ENCODE results near the gene TYSND1. TPM values are rescaled to one million over a fixed set of nuclear protein-coding genes. Genes with fewer than 3 reads are reported as not detected.

TYSND1 gene
- total and polyA plus RNA-seq, 4 experiments from 2014 or later = 16.4 to 31.4 (median 25.6) TPM

DNA sequence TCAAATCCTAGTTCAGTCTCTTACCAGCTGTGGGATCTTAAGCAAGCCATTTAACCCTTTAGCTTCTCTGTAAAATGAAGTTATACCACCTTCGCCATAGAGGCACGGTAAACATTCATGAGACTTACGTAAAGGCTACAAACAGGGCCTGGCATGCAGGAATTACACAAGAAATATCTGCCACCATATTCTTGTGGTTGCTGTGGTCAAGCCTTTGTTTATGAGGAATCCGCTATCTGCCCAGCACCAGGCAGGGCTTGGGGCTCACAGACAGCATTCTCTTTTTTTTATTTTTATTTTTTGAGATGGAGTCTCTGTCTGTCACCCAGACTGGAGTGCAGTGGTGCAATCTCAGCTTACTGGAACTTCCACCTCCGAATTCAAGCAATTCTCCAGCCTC is 23.8 kb downstream of the TYSND1 start:
- no peak for DNase-seq
- H3K4me1 Mint-ChIP-seq = no peaks in the 10 kb centered on the region
- Histone ChIP-seq H3K4me3 (ENCODE audit: low read length in 2 of 2) (no peak overlapping the region), H3K27me3 (ENCODE audit: insufficient read depth, low read length) (no peaks in the 10 kb centered on the region), H3K9me3 (ENCODE audit: control insufficient read depth in 1 of 2, low read length in 2 of 2) (no peaks in the 10 kb centered on the region), H3K36me3 (ENCODE audit: insufficient read depth, low read length) (no peaks in the 10 kb centered on the region), H3K4me1 (ENCODE audit: insufficient read depth, low read length) (no peaks in the 10 kb centered on the region), H3K27ac (ENCODE audit: low read depth, low read length) (no peak overlapping the region)
- no peaks in the 10 kb centered on the region for H3K27me3 Mint-ChIP-seq
- intact Hi-C loops (cut with micrococcal nuclease) = no loop called here
- no peaks in the 10 kb centered on the region for H3K9me3 Mint-ChIP-seq
- POLR2A ChIA-PET (ENCODE audit: partially characterized antibody) = no interaction called here
- H3K36me3 Mint-ChIP-seq = peaks cover 0 to 3% of the 10 kb centered on the region in 2 donors
- H3K4me3 Mint-ChIP-seq = no peak overlapping the region
- CTCF ChIA-PET (ENCODE audit: partially characterized antibody) = interaction anchor here (1.0 to 1.5 kb wide), 3 partner anchors 17 to 30 kb away, joined by 3 read pairs; partner anchors contain the start of gene TYSND1
- H3K27ac Mint-ChIP-seq = no peak overlapping the region

DNA sequence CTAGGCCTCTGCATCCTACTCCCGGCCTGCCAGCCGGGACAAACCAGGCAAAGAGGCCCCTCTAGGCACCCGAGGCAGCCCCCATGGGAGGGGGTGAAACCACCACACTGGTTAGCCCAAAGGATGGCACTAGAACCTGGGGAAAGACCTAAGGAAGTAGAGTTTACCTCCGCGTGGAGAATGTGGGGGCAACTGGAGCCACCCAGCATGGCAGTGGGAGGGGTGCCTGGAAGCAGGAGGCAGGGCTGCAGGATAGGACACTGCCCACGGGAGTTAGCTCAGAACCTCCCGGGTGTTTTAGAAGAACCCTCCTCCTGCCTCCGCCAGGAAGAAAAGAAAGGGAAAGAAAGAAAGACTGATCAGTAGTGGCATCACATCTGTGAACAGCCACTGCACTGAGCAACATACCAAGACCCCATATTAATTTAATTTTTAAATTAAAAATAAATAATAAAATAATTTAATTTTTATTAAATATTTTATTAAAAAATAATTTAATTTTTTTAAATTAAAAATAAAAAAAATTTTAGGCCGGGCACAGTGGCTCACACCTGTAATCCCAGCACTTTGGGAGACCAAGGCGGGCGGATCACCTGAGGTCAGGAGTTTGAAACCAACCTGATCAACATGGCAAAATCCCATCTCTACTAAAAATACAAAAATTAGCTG is 25.1 kb downstream of the TYSND1 start:
- Mint-ChIP-seq H3K4me3 (no peak overlapping the region), H3K9me3 (no peaks in the 10 kb centered on the region), H3K27me3 (no peaks in the 10 kb centered on the region), H3K36me3 (peaks cover 0 to 3% of the 10 kb centered on the region in 2 donors), H3K4me1 (peaks cover 0 to 2% (median under 1%) of the 10 kb centered on the region in 4 donors), H3K27ac (no peak overlapping the region)
- H3K4me3 ChIP-seq (ENCODE audit: low read length in 2 of 2) = no peak overlapping the region
- POLR2A ChIA-PET (ENCODE audit: partially characterized antibody) = no interaction called here
- H3K27ac ChIP-seq (ENCODE audit: low read depth, low read length) = no peak overlapping the region
- H3K4me1 ChIP-seq (ENCODE audit: insufficient read depth, low read length) = peaks cover 3% of the 10 kb centered on the region
- no peak for DNase-seq
- no peaks in the 10 kb centered on the region for H3K27me3 ChIP-seq (ENCODE audit: insufficient read depth, low read length)
- H3K9me3 ChIP-seq (ENCODE audit: control insufficient read depth in 1 of 2, low read length in 2 of 2) = no peaks in the 10 kb centered on the region
- CTCF ChIA-PET (ENCODE audit: partially characterized antibody) = interaction anchor here (1.0 to 1.5 kb wide), 3 partner anchors 15 to 29 kb away, joined by 3 to 5 read pairs (median 3); no protein-coding TSS in a partner anchor
- H3K36me3 ChIP-seq (ENCODE audit: insufficient read depth, low read length) = no peaks in the 10 kb centered on the region
- intact Hi-C loops (cut with micrococcal nuclease) = no loop called here

- H3K27ac Mint-ChIP-seq = no peak overlapping the region
- Histone ChIP-seq H3K27ac (ENCODE audit: low read depth, low read length) (no peak overlapping the region), H3K4me1 (ENCODE audit: insufficient read depth, low read length) (peaks cover 5% of the 10 kb centered on the region), H3K9me3 (ENCODE audit: control insufficient read depth in 1 of 2, low read length in 2 of 2) (no peaks in the 10 kb centered on the region), H3K4me3 (ENCODE audit: low read length in 2 of 2) (no peak overlapping the region), H3K36me3 (ENCODE audit: insufficient read depth, low read length) (no peaks in the 10 kb centered on the region), H3K27me3 (ENCODE audit: insufficient read depth, low read length) (no peaks in the 10 kb centered on the region)
- H3K4me1 Mint-ChIP-seq = peaks cover 0 to 7% (median 3%) of the 10 kb centered on the region in 4 donors
- ChIA-PET CTCF (ENCODE audit: partially characterized antibody) (interaction anchor here (1.2 to 6.9 kb wide), 2 partner anchors 10 to 25 kb away, joined by 3 to 153 read pairs; partner anchors contain the start of gene TYSND1), POLR2A (ENCODE audit: partially characterized antibody) (no interaction called here)
- no peaks in the 10 kb centered on the region for H3K9me3 Mint-ChIP-seq
- H3K36me3 Mint-ChIP-seq = peaks cover 0 to 6% of the 10 kb centered on the region in 2 donors
- DNase-seq = no peak
- H3K4me3 Mint-ChIP-seq = no peak overlapping the region
- intact Hi-C loops (cut with micrococcal nuclease) = no loop called here
- H3K27me3 Mint-ChIP-seq = no peaks in the 10 kb centered on the region
Observed at GRCh38 chr10:70120417-70120816, 26.1 kb downstream of the TYSND1 start.

DNA sequence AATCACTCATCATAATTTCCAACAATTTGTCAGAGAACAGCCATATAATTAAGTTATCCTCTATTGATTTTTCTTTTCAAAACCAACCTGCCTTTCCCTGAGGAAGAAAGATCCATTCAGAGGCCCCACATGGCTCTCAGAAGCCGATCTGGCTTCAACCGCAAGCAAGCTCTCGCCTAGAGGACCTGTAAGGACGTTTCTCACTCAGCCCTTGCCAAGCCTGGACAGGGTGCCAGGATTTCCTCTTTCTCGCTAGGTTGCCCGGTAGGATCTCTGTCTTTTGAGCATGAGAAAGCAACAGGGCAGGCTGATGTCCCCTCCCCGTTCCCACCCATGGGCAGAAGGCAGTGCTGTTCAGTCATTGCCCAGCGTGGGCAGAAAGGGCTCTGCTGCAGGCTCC is 26.9 kb downstream of the TYSND1 start:
- no peaks in the 10 kb centered on the region for H3K36me3 ChIP-seq (ENCODE audit: insufficient read depth, low read length)
- no peak for DNase-seq
- H3K9me3 ChIP-seq (ENCODE audit: control insufficient read depth in 1 of 2, low read length in 2 of 2) = no peaks in the 10 kb centered on the region
- no peak overlapping the region for H3K4me3 Mint-ChIP-seq
- no peak overlapping the region for H3K4me3 ChIP-seq (ENCODE audit: low read length in 2 of 2)
- H3K9me3 Mint-ChIP-seq = no peaks in the 10 kb centered on the region
- ChIA-PET POLR2A (ENCODE audit: partially characterized antibody) (no interaction called here), CTCF (ENCODE audit: partially characterized antibody) (interaction anchor here (1.2 to 6.9 kb wide), 3 partner anchors 10 to 26 kb away, joined by 3 to 153 read pairs (median 4); partner anchors contain the start of gene TYSND1)
- H3K27me3 Mint-ChIP-seq = no peaks in the 10 kb centered on the region
- no peak overlapping the region for H3K27ac Mint-ChIP-seq
- H3K4me1 ChIP-seq (ENCODE audit: insufficient read depth, low read length) = peaks cover 5% of the 10 kb centered on the region
- H3K4me1 Mint-ChIP-seq = peaks cover 0 to 7% (median 3%) of the 10 kb centered on the region in 4 donors
- peaks cover 0 to 6% of the 10 kb centered on the region in 2 donors for H3K36me3 Mint-ChIP-seq
- H3K27me3 ChIP-seq (ENCODE audit: insufficient read depth, low read length) = no peaks in the 10 kb centered on the region
- intact Hi-C loops (cut with micrococcal nuclease) = no loop called here
- no peak overlapping the region for H3K27ac ChIP-seq (ENCODE audit: low read depth, low read length)

- H3K27ac Mint-ChIP-seq = no peak overlapping the region
Observed at GRCh38 chr10:70119197-70119596, 27.3 kb downstream of the TYSND1 start.

GRCh38 chr10:70118196-70118595 is 28.3 kb downstream of the TYSND1 start:
- intact Hi-C loops (cut with micrococcal nuclease) = no loop called here
- Mint-ChIP-seq H3K9me3 (no peaks in the 10 kb centered on the region), H3K36me3 (peaks cover 7 to 14% of the 10 kb centered on the region in 2 donors), H3K4me1 (peaks cover 0 to 7% (median 3%) of the 10 kb centered on the region in 4 donors), H3K4me3 (no peak overlapping the region), H3K27ac (no peak overlapping the region), H3K27me3 (no peaks in the 10 kb centered on the region)
- CTCF ChIA-PET (ENCODE audit: partially characterized antibody) = interaction anchor here (0.6 to 6.9 kb wide), 13 partner anchors 8 to 411 kb away, joined by 3 to 153 read pairs (median 5); partner anchors contain the start of gene TYSND1
- H3K4me1 ChIP-seq (ENCODE audit: insufficient read depth, low read length) = peaks cover 5% of the 10 kb centered on the region
- POLR2A ChIA-PET (ENCODE audit: partially characterized antibody) = no interaction called here
- DNase-seq = no peak
- no peaks in the 10 kb centered on the region for H3K36me3 ChIP-seq (ENCODE audit: insufficient read depth, low read length)
- no peaks in the 10 kb centered on the region for H3K9me3 ChIP-seq (ENCODE audit: control insufficient read depth in 1 of 2, low read length in 2 of 2)
- no peaks in the 10 kb centered on the region for H3K27me3 ChIP-seq (ENCODE audit: insufficient read depth, low read length)
- no peak overlapping the region for H3K4me3 ChIP-seq (ENCODE audit: low read length in 2 of 2)
- no peak overlapping the region for H3K27ac ChIP-seq (ENCODE audit: low read depth, low read length)

More at GRCh38 chr10:70119197-70119596, 27.3 kb downstream of the TYSND1 start:
- Histone ChIP-seq H3K27ac (ENCODE audit: low read depth, low read length) (no peak overlapping the region), H3K27me3 (ENCODE audit: insufficient read depth, low read length) (no peaks in the 10 kb centered on the region), H3K36me3 (ENCODE audit: insufficient read depth, low read length) (no peaks in the 10 kb centered on the region), H3K9me3 (ENCODE audit: control insufficient read depth in 1 of 2, low read length in 2 of 2) (no peaks in the 10 kb centered on the region), H3K4me3 (ENCODE audit: low read length in 2 of 2) (no peak overlapping the region), H3K4me1 (ENCODE audit: insufficient read depth, low read length) (peaks cover 5% of the 10 kb centered on the region)
- CTCF ChIA-PET (ENCODE audit: partially characterized antibody) = interaction anchor here (1.0 to 6.9 kb wide), 10 partner anchors 9 to 246 kb away, joined by 3 to 153 read pairs (median 20); partner anchors contain the start of gene TYSND1
- no peak overlapping the region for H3K4me3 Mint-ChIP-seq
- H3K36me3 Mint-ChIP-seq = peaks cover 0 to 6% of the 10 kb centered on the region in 2 donors
- POLR2A ChIA-PET (ENCODE audit: partially characterized antibody) = no interaction called here
- intact Hi-C loops (cut with micrococcal nuclease) = no loop called here
- H3K4me1 Mint-ChIP-seq = peaks cover 0 to 7% (median 3%) of the 10 kb centered on the region in 4 donors
- no peaks in the 10 kb centered on the region for H3K27me3 Mint-ChIP-seq
- no peak for DNase-seq
- H3K9me3 Mint-ChIP-seq = no peaks in the 10 kb centered on the region

- no peaks in the 10 kb centered on the region for H3K9me3 ChIP-seq (ENCODE audit: control insufficient read depth in 1 of 2, low read length in 2 of 2)
- peaks cover 5% of the 10 kb centered on the region for H3K4me1 ChIP-seq (ENCODE audit: insufficient read depth, low read length)
- POLR2A ChIA-PET (ENCODE audit: partially characterized antibody) = no interaction called here
- peaks cover 0 to 7% (median 3%) of the 10 kb centered on the region in 4 donors for H3K4me1 Mint-ChIP-seq
- no peaks in the 10 kb centered on the region for H3K27me3 Mint-ChIP-seq
- H3K4me3 Mint-ChIP-seq = no peak overlapping the region
- H3K36me3 Mint-ChIP-seq = peaks cover 11 to 18% of the 10 kb centered on the region in 2 donors
- no peak overlapping the region for H3K27ac Mint-ChIP-seq
- no peak overlapping the region for H3K4me3 ChIP-seq (ENCODE audit: low read length in 2 of 2)
- H3K27me3 ChIP-seq (ENCODE audit: insufficient read depth, low read length) = no peaks in the 10 kb centered on the region
- no peak for DNase-seq
- no peaks in the 10 kb centered on the region for H3K36me3 ChIP-seq (ENCODE audit: insufficient read depth, low read length)
- CTCF ChIA-PET (ENCODE audit: partially characterized antibody) = interaction anchor here (0.6 to 6.9 kb wide), 13 partner anchors 9 to 411 kb away, joined by 3 to 153 read pairs (median 5); partner anchors contain the start of gene TYSND1
- H3K27ac ChIP-seq (ENCODE audit: low read depth, low read length) = no peak overlapping the region
- intact Hi-C loops (cut with micrococcal nuclease) = no loop called here
- no peaks in the 10 kb centered on the region for H3K9me3 Mint-ChIP-seq
Observed at GRCh38 chr10:70117646-70118045, 28.9 kb downstream of the TYSND1 start.
